Kidney glomerular epithelial cell (primary cell): ENCODE results near the gene MTMR12.

Source experiments
- DNase-seq: peaks from one replicate; lab custom pipeline; 2025; lab: John Stamatoyannopoulos, UW

The MTMR12 gene

DNA sequence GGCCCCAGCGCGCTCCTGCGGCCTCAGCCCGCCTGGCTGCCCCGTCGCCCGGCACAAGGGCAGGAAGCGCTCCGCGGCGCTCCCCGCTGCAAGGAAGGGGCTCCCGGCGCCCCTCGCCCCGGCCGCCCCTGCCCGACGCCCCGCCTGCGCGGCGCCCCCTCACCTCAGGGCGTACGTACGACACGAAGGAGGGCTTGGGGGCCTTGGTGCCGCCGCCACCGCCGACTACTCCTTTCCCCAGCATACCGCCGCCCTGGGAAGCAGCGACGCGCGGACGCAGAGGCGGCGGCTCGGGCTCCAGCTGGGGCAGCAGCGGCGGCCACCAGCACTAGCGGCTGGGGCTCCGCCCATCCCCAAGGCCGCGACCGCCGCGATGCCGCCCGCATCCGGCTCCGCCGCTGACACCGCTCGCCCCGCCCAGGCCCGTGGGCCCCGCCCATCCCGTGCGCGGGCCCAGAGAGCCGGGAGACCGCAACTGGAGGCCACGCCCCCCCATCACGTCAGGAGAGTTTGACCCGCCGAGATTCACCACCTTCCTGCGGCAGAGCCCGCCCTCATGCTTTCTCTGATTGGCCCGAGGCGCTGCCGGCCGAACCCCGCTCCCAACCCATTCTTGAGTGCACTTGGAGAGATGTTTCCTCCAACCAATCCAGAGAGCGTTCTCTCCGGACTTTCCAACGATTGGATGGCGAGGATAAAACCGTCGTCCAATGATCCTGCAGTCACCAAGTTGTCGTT is at the start of gene MTMR12:
Gene MTMR12 (minus strand): TSS at position 345 of the 738 bp plus-strand sequence. CDS start 101 bp downstream, at position 244.
- peak; percentile 100 for DNase-seq

DNA sequence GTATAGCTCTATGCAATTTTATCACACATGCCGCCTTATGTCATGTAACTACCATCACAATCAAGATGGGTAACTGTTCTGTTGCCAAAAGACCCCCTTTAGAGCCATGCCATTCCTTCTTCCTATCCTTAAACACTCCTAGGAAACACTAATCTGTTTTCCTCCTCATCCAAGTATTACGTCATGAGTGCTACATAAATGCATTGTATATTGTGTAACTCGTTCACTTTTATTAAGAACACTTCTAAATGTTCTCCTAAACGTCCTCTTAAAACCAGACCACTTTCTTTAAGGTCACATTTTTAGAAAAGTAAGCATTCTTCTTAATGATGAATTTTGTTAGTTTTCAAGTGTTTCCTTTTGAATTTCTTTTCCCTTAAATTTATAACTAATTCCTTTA is 49.8 kb upstream of the MTMR12 start:
- no peak for DNase-seq

- no peak for DNase-seq
Observed at GRCh38 chr5:32360906-32361305, 48.2 kb upstream of the MTMR12 start.

GRCh38 chr5:32358611-32359010 is 45.9 kb upstream of the MTMR12 start:
- DNase-seq, result no peak

GRCh38 chr5:32357658-32358057 is 44.9 kb upstream of the MTMR12 start:
- DNase-seq, result no peak

GRCh38 chr5:32355686-32356085 is 42.9 kb upstream of the MTMR12 start:
- DNase-seq, result no peak

GRCh38 chr5:32353420-32353819 is 40.7 kb upstream of the MTMR12 start:
- DNase-seq, result no peak

- DNase-seq, result no peak
Observed at GRCh38 chr5:32352685-32353084, 39.9 kb upstream of the MTMR12 start.

- DNase-seq, result no peak
Observed at GRCh38 chr5:32346869-32347268, 34.1 kb upstream of the MTMR12 start.

DNA sequence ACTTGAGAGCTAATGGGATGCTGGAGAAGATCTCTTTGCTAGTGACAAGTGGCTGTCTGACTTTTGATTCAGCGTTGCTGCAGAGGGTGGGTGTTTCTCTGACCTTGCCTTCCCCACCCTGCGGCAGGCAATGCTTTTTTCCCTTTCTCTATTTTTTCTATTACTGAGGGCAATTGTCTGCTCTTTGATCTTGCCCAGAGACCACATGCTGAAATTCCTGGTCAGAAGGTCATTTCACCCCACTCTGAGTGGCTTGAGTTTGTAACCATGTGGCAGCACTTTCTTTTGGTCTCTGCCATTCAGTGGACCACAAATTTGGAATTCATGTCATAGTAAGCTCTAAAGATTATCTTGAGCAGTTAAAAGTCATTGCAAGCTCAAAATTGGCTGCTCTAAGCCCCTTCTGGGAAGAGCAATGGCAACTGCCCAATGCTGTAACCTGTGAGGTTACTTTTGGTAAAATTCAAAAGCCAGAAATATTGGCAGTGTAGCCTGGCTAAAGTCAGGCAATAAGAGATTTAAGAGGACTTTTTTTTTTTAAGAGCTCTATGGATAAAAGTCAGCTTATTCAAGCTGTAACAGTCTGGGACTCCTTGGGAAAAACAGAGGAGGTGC is 30.4 kb upstream of the MTMR12 start:
- DNase-seq, result no peak

DNA sequence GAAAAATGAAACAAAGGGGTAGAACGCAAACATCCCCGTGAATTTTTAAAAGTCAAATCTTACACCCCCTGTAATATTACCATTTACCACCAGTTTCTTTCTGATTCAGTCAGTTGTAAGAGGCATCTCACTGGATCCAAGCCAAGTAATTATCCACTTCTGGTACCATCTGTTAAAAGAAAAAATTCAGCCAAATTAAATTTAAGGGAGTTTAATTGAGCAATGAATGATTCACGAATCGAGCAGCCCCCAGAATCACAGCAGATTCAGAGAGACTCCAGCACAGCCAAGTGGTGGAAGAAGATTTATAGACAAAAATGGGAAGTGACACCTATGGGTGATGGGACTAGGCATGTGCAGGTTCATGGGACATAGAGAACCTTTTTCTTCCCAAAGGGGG is 29.9 kb upstream of the MTMR12 start:
- DNase-seq, result no peak

DNA sequence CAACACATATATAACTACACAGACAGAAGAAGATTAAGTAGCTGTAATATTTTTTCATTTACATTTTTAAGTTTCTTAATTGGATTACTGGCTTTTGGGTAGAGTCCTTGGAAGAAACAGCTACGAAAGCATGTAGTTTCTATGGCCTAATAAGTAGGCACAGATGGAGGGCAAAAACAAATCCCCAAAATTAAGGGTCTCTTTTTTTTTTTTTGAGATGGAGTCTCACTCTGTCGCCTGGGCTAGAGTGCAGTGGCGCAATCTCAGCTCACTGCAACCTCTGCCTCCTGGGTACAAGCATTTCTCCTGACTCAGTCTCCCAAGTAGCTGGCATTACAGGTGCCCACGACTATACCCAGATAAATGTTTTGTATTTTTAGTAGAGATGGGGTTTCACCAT is 27.1 kb upstream of the MTMR12 start:
- DNase-seq, result no peak

DNA sequence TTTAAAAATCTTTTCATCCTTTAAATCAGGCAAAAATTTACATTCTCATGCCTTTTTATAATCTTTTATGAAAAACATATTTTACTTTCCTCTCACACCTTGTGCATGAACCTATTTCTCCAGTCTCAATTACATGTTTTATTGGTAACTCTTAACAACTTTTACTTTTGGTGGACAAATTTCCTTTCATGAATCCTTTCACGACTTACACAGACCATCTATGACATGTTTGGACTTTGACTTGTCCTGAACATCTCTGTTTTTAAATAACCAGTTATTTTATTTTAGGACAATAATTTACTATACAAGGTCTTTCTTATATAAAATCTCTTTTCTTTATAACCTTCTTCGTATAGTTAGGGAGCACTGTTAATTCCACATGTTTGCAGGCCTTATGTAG is 26.5 kb upstream of the MTMR12 start:
- DNase-seq, result no peak

DNA sequence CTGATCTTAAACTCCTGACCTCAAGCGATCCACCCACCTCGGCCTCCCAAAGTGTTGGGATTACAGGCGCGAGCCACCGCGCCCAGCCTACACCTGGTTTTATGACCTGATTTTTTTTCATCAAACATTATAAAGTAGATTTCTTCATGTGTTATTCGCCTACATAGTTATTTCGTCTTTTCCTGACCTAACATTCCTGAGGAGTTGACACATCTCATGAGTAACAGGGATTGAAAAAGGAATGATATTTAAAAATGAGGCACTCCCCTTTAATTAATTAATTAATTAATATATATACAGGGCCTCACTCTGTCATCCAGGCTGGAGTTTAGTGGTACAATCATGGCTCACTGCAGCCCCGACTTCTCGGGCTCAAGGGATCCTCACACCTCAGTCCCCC is 20.2 kb upstream of the MTMR12 start:
- DNase-seq, result no peak

- no peak for DNase-seq
Observed at GRCh38 chr5:32332361-32332760, 19.6 kb upstream of the MTMR12 start.

GRCh38 chr5:32331935-32332274 is 19.2 kb upstream of the MTMR12 start:
- no peak for DNase-seq

GRCh38 chr5:32331217-32331934 is 18.6 kb upstream of the MTMR12 start:
- DNase-seq, result no peak

- no peak for DNase-seq
Observed at GRCh38 chr5:32330126-32330971, 17.6 kb upstream of the MTMR12 start.

- peak; percentile 74 for DNase-seq
Observed at GRCh38 chr5:32329395-32329834, 16.7 kb upstream of the MTMR12 start.

GRCh38 chr5:32326216-32326772 is 13.6 kb upstream of the MTMR12 start:
- peak; percentile 51 for DNase-seq

DNA sequence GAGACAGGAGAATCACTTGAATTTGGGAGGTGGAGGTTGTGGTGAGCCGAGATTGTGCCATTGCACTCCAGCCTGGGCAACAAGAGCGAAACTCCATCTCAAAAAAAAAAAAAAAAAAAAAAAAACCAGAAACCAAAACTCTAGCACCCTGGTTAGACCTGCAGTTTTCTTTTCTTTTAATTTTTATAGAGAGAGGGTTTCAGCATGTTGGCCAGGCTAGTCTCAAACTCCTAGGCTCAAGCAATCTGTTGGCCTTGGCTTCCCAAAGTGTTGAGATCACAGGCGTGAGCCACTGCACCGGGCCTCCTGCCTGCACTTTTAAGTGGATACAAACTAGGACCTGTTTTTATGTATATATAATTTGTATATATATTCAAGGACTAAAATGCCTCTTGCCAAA is 12.9 kb upstream of the MTMR12 start:
- DNase-seq, result no peak

GRCh38 chr5:32325062-32325461 is 12.3 kb upstream of the MTMR12 start:
- DNase-seq, result no peak
